Renal pelvis (tissue), 4 donors: ENCODE data around the gene FAH. TPM values are rescaled to one million over a fixed set of nuclear protein-coding genes. Genes with fewer than 3 reads are reported as not detected.

ENCODE experiments used
- DNase-seq: peaks from one replicate; pipeline ENCODE4 v3.0.0-alpha.2; 2013
- polyA plus RNA-seq, 3 donors: library from polyadenylated mRNA; unstranded; fragments of 120-200 nt; gene quantifications; one replicate each; pipeline ENCODE4 v1.2.1, GENCODE V29; 2013; ENCODE audit not compliant: insufficient read length in 3 of 3

The FAH gene
- polyA plus RNA-seq, 3 donors = 35.1 to 42.7 (median 39.9) TPM

GRCh38 chr15:80233581-80233980 lies 80.8 kb downstream of the FAH start:
- DNase-seq = peak; percentile 72

- no peak for DNase-seq
Measured at GRCh38 chr15:80234883-80235282, 82.1 kb downstream of the FAH start.

Other genes with a start within 250 kb of the FAH start
- gene BCL2A1, start 181.8 kb upstream of the FAH start, polyA plus RNA-seq = under 1 TPM in 2 of 3 donors, not detected in 1; 0.25 to 0.31 TPM
- 100 to 1,000 TPM; 110 to 115 (median 112) TPM for gene ZFAND6, start 93.3 kb upstream of the FAH start, polyA plus RNA-seq
- gene CTXND1, start 99.2 kb downstream of the FAH start, polyA plus RNA-seq = 10 to 100 TPM in 2 of 3 donors, 1 to 10 TPM in 1; 8.0 to 12.2 (median 11.9) TPM